ENCODE measurements around the gene CD44.

The CD44 gene

DNA sequence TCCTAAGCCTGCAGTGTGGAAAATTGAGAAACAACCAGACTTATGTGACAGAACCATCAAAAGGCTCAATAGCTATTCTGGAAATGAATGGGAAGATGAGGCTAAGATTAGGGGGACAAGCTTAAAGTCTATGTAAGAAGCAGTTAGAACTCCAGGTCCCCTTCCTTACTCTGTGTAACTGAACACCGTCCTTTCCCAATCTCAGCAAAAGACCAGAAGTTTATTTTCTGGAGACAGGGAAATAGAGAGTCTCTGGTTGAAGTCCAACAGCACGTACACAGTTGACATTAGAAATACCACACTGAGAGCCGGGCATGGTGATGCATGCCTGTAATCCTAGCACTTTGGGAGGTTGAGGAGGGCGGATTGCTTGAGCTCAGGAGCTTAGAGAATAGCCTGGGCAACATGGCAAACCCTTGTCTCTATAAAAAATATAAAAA is 93.9 kb downstream of the CD44 start:
- H3K27me3 ChIP-seq (ENCODE audit: insufficient read depth, low read length) = no peaks in the 10 kb centered on the region
- H3K36me3 ChIP-seq (ENCODE audit: insufficient read depth, low read length) = no peaks in the 10 kb centered on the region
- H3K4me1 ChIP-seq (ENCODE audit: insufficient read depth, low read length) = peaks cover 4% of the 10 kb centered on the region
- no peak overlapping the region for H2AFZ ChIP-seq (ENCODE audit: low read depth, low read length)
- H3K9me3 ChIP-seq (ENCODE audit: low read length) = no peaks in the 10 kb centered on the region
- H3K4me3 ChIP-seq (ENCODE audit: low read length) = no peak overlapping the region

DNA sequence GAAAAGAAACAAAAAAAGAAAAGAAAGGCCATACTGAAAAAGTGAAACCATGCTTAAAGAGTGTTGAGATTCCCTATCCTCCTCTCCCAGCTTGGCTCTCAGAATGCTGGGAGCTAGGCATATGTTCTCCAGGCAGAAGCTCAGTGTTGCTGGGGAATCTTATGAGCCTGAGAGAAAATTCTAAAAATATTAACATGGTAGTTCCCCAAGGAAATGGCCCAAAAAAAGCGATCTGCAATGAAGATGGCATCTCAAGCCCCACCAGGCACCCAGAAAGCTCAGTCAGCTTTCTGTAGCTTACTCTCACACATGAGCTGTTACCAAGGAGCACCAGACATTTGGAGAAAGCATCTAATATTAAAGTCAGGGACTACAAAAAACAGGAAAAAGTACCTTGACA is 94.5 kb downstream of the CD44 start:
- H3K9me3 ChIP-seq (ENCODE audit: low read length) = no peaks in the 10 kb centered on the region
- no peaks in the 10 kb centered on the region for H3K27me3 ChIP-seq (ENCODE audit: insufficient read depth, low read length)
- peaks cover 4% of the 10 kb centered on the region for H3K4me1 ChIP-seq (ENCODE audit: insufficient read depth, low read length)
- H3K4me3 ChIP-seq (ENCODE audit: low read length) = no peak overlapping the region
- no peaks in the 10 kb centered on the region for H3K36me3 ChIP-seq (ENCODE audit: insufficient read depth, low read length)
- no peak overlapping the region for H2AFZ ChIP-seq (ENCODE audit: low read depth, low read length)

DNA sequence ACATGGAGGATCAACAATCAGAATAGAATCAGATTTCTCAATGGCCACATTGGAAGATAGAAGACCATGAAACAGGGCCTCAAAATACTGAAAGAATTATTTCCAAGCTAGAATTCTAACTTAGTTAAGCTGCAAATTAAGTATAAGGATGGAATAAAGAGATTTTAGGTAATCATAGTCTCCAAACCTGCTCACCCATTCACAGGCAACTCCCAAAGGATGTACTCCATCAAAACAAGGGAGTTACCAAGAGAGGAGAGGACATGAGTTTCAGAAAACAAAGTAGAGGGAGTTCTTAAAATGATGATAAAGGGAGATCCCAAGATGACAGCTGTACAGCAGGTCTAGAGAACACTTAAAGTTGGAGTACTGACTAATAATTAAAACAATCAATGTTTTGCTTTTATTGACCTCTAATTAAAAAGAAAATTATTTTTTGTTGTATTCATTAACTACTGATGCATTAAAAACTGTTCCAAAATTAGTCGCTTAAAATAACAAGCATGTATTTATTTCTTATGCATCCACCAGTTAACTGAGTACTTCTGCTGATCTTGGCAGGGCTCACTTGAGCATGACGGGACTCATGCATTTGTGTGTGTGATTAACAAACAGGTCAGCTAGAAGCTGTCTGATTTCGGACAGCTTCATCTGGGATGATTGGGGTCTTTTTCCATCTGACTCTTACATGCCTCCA is 95.6 kb downstream of the CD44 start:
- Histone ChIP-seq H3K4me1 (ENCODE audit: insufficient read depth, low read length) (peaks cover 4% of the 10 kb centered on the region), H3K36me3 (ENCODE audit: insufficient read depth, low read length) (no peaks in the 10 kb centered on the region), H2AFZ (ENCODE audit: low read depth, low read length) (no peak overlapping the region), H3K9me3 (ENCODE audit: low read length) (no peaks in the 10 kb centered on the region), H3K4me3 (ENCODE audit: low read length) (no peak overlapping the region), H3K27me3 (ENCODE audit: insufficient read depth, low read length) (no peaks in the 10 kb centered on the region)

DNA sequence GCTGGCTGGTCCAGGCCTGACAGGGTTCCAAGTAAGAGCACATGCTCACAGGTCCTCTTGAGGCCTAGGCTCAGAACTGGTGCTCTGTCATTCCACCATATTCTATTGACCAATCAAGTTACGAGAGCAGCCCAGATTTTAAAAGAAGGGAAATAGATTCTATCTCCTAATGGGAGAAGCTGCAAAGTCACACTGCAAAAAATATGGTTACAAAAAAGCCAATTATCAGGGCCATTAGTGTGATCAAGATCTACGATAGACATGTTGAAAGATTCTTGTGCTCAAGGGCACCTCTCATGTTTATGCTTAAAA is 96.1 kb downstream of the CD44 start:
- H3K4me3 ChIP-seq (ENCODE audit: low read length) = no peak overlapping the region
- H2AFZ ChIP-seq (ENCODE audit: low read depth, low read length) = no peak overlapping the region
- no peaks in the 10 kb centered on the region for H3K36me3 ChIP-seq (ENCODE audit: insufficient read depth, low read length)
- H3K27me3 ChIP-seq (ENCODE audit: insufficient read depth, low read length) = no peaks in the 10 kb centered on the region
- H3K4me1 ChIP-seq (ENCODE audit: insufficient read depth, low read length) = peaks cover 4% of the 10 kb centered on the region
- H3K9me3 ChIP-seq (ENCODE audit: low read length) = no peaks in the 10 kb centered on the region

DNA sequence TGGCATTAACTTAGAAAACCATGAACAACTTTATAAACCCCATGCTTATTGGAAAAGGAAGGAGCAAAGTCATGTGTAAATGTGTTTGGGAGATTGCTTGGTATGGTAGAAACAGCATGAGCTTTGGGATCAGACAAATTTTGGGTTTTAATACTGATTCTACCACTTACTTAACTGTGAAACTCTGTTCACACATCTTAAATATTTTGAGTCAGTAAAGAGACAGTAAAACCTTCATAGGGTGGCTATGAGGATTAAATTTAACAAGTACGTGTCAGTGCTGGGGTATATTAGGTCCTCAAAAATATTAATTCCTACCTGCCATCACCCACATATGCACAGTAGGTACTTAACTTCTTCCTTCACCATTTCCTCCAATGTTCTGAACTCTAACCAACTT is 96.5 kb downstream of the CD44 start:
- H3K4me3 ChIP-seq (ENCODE audit: low read length) = no peak overlapping the region
- H3K4me1 ChIP-seq (ENCODE audit: insufficient read depth, low read length) = peaks cover 4% of the 10 kb centered on the region
- H2AFZ ChIP-seq (ENCODE audit: low read depth, low read length) = no peak overlapping the region

DNA sequence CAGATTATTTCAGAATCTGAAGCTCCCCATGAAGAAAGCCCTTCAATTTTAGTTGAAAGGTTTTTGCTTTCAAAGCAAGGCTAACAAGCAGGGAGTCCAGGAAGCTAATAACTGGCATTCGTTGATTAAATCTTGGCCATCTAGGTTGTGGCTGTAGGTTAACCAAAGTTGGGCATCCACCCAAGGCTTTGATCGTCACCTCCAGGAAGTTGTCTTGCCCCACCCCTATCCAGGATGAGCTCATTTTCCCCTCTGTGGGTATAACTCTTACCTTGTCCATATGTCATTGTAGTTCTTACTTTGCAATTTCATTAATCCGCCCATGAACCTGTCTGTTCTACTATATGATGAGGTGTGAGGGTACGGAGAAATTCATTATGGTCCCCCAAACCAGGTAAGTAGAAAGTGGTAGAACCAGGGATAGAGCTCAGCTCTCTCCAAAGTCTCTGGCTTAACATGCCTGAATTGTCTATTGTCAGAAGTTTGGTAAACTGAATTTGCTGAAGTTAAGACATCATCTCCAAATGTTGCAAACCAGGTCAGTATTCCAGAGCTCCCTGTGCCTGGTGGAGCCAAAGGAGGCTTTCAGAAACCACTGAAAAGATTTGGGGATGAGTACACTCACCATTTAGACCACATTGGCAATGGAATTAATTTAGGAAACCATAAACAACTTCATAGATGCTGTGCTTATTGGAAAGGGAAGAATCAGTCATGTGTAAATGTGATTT is 97.1 kb downstream of the CD44 start:
- no peaks in the 10 kb centered on the region for H3K9me3 ChIP-seq (ENCODE audit: low read length)
- H3K27me3 ChIP-seq (ENCODE audit: insufficient read depth, low read length) = no peaks in the 10 kb centered on the region
- no peaks in the 10 kb centered on the region for H3K36me3 ChIP-seq (ENCODE audit: insufficient read depth, low read length)
- peaks cover 4% of the 10 kb centered on the region for H3K4me1 ChIP-seq (ENCODE audit: insufficient read depth, low read length)
- H2AFZ ChIP-seq (ENCODE audit: low read depth, low read length) = no peak overlapping the region
- no peak overlapping the region for H3K4me3 ChIP-seq (ENCODE audit: low read length)

More for the DNA sequence above, 96.5 kb downstream of the CD44 start:
- Histone ChIP-seq H3K36me3 (ENCODE audit: insufficient read depth, low read length) (no peaks in the 10 kb centered on the region), H3K27me3 (ENCODE audit: insufficient read depth, low read length) (no peaks in the 10 kb centered on the region), H3K9me3 (ENCODE audit: low read length) (no peaks in the 10 kb centered on the region)

DNA sequence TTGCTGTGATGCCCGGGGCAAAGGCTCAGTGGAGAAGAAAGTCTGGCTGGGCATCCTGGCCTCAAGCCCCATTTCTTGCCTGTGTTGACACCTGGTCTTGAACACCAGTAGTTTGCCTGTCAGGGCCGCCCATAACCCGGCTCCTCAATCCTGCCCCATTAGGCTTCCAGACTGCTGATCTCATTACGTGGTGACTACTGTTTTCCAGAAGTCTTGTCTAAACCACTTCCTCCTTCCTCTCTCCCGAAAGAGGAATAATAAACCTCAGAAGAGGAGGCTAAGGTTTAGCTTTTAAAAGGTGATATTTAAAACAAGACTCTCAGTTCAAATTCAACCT is 97.7 kb downstream of the CD44 start:
- H3K4me1 ChIP-seq (ENCODE audit: insufficient read depth, low read length) = peaks cover 4% of the 10 kb centered on the region
- H3K4me3 ChIP-seq (ENCODE audit: low read length) = no peak overlapping the region
- H2AFZ ChIP-seq (ENCODE audit: low read depth, low read length) = no peak overlapping the region
- no peaks in the 10 kb centered on the region for H3K9me3 ChIP-seq (ENCODE audit: low read length)
- H3K36me3 ChIP-seq (ENCODE audit: insufficient read depth, low read length) = no peaks in the 10 kb centered on the region
- no peaks in the 10 kb centered on the region for H3K27me3 ChIP-seq (ENCODE audit: insufficient read depth, low read length)

DNA sequence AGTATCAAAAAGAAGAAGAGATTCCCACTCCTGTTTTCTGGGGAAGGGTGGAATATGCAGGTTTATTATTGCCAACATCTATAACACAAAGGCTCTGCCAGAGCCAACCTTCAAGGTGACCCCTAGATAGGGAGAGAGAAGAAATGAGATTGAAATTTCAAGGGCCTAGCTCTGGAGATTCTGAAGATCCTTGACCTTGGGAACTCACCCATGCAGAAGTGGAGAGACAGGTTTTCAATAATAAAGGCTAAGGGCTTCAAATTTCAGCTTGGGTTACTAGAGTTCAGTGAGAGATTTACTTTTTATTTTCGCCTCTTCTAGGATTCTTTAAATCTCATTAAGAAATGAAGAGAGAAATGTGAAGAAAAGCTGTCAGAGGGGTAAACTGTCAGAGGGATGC is 98.4 kb downstream of the CD44 start:
- Histone ChIP-seq H2AFZ (ENCODE audit: low read depth, low read length) (no peak overlapping the region), H3K36me3 (ENCODE audit: insufficient read depth, low read length) (no peaks in the 10 kb centered on the region), H3K4me3 (ENCODE audit: low read length) (no peak overlapping the region), H3K9me3 (ENCODE audit: low read length) (no peaks in the 10 kb centered on the region), H3K4me1 (ENCODE audit: insufficient read depth, low read length) (peaks cover 4% of the 10 kb centered on the region), H3K27me3 (ENCODE audit: insufficient read depth, low read length) (no peaks in the 10 kb centered on the region)

DNA sequence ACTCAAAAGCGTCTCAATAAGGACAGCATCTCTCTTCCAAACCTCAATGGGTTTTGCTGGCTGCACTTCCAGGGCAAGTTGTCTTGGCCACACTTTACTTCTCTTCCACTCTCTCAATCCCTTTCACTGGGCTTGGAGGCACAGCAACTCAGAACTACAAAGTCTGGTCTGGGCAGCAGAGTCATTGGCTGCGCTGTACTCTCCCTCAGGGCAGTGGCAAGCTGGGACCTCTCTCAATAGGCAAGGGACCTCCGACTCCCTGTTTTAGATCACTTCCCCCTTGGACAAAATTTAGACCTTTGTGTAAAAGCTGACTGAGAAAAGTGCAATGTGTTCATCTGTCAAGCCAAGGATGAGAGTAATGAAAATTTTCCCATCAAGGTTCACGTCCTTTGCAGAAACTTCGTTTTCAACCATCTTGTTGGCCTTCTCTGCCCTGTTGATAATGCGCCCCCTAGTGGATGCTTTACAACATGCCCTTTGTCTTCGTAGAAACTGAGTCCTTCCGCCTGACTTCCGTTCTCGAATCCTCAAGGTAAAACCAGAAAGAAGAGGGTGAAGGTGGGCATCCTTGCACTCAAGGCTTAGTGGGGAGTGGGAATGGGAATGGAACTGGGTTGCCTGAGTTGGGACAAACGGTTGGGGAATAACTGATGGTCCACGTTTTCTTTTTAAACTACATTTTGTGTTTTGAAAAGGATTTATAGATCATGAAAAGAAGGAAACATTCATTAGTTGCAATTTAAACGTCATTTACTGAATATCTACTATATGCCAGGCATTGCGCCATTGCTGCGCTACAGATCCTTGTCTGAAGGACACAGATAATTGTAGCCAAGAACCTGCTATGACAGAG is 99.1 kb downstream of the CD44 start:
- Histone ChIP-seq H3K9me3 (ENCODE audit: low read length) (no peaks in the 10 kb centered on the region), H3K36me3 (ENCODE audit: insufficient read depth, low read length) (no peaks in the 10 kb centered on the region), H3K4me1 (ENCODE audit: insufficient read depth, low read length) (peaks cover 4% of the 10 kb centered on the region), H3K4me3 (ENCODE audit: low read length) (no peak overlapping the region), H2AFZ (ENCODE audit: low read depth, low read length) (no peak overlapping the region), H3K27me3 (ENCODE audit: insufficient read depth, low read length) (no peaks in the 10 kb centered on the region)

DNA sequence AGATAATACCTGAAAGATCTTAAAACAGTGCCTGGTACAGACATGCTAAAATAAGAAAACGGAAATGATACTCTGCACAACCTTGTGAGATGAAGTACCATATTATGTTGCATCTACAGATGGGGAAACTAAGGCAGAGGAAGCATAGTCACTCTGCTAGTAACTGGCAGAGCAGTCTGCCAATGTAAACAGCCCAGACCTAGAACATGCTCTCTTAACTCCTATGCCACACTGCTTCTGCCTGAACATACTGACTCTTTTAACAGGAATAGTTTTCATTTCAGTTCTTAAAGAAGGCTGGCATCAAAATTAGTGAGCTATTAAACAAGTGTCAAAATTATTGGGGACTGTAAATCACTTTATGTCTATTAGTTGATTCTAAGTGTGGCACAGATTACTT is 99.9 kb downstream of the CD44 start:
- Histone ChIP-seq H2AFZ (ENCODE audit: low read depth, low read length) (no peak overlapping the region), H3K4me3 (ENCODE audit: low read length) (no peak overlapping the region), H3K4me1 (ENCODE audit: insufficient read depth, low read length) (peaks cover 4% of the 10 kb centered on the region), H3K9me3 (ENCODE audit: low read length) (no peaks in the 10 kb centered on the region), H3K27me3 (ENCODE audit: insufficient read depth, low read length) (no peaks in the 10 kb centered on the region), H3K36me3 (ENCODE audit: insufficient read depth, low read length) (no peaks in the 10 kb centered on the region)

DNA sequence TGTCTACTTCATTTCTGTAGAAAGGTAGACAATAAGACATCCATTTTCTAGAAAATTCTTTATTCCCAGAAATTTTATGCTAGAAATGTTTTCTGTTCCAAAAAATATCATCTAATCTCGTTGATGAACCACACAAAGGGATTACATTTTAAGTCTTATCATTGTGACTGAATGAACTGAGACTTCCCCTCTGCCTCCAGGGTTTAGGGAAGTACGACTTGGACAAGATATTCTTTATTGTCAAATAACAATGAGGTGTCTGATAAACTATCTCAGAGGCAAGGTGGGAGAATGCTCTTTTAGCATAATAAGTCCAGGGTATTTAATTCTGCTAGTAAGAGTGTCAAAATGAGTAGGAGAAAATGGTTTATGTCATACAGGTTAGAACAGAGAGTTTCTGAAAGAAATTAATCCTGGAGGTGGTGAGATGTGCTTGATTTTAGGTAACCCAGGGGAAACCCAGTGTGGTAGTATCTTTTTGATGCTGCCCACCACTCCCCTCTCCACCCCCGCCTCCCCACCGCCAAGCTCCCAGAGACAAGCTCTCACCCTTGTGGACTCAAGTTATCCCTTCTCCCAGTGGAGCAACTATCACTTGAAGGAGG is 100.6 kb downstream of the CD44 start:
- H3K4me3 ChIP-seq (ENCODE audit: low read length) = no peak overlapping the region
- no peaks in the 10 kb centered on the region for H3K36me3 ChIP-seq (ENCODE audit: insufficient read depth, low read length)
- no peaks in the 10 kb centered on the region for H3K27me3 ChIP-seq (ENCODE audit: insufficient read depth, low read length)
- no peak overlapping the region for H2AFZ ChIP-seq (ENCODE audit: low read depth, low read length)
- no peaks in the 10 kb centered on the region for H3K9me3 ChIP-seq (ENCODE audit: low read length)
- H3K4me1 ChIP-seq (ENCODE audit: insufficient read depth, low read length) = peaks cover 4% of the 10 kb centered on the region

DNA sequence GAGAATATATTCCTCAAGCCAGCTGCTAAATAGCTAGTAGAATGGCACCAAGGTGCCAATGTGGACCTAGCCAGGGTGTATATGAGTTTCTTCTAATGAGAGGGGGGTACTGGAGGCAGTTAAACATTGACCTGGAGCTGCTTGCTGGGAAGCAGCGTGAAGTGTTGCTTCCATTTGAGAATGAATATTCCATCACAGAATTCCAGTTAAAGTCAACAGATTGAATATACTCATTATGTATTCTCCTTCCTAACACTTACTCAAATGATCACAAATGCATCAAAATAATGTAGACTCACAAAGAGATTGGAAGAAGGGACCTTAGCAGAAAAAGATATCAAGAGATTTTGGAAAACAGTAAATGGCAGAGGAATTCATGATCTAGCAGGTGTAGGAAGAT is 102.1 kb downstream of the CD44 start:
- no peaks in the 10 kb centered on the region for H3K9me3 ChIP-seq (ENCODE audit: low read length)
- H2AFZ ChIP-seq (ENCODE audit: low read depth, low read length) = no peak overlapping the region
- no peaks in the 10 kb centered on the region for H3K36me3 ChIP-seq (ENCODE audit: insufficient read depth, low read length)
- no peak overlapping the region for H3K4me3 ChIP-seq (ENCODE audit: low read length)
- H3K4me1 ChIP-seq (ENCODE audit: insufficient read depth, low read length) = peaks cover 4% of the 10 kb centered on the region
- no peaks in the 10 kb centered on the region for H3K27me3 ChIP-seq (ENCODE audit: insufficient read depth, low read length)

DNA sequence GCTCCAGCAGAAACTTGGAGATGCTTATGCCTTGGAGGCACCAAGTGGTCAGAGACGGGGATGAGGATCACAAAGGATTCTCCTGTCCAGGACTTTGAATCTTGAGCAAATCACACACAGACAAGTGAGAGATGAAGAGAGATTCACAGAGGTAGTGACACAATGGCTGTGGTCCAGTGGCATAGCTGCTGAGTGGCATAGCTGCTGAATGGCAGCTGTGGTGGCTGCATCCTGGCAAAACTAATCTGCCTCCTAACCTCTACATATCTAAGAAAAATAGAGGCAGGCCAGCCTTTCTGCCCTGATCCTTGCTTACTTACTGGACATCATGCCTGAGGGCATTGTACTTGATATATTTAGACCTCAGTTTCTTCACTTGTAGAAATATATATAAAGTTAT is 102.6 kb downstream of the CD44 start:
- no peaks in the 10 kb centered on the region for H3K9me3 ChIP-seq (ENCODE audit: low read length)
- no peak overlapping the region for H3K4me3 ChIP-seq (ENCODE audit: low read length)
- no peaks in the 10 kb centered on the region for H3K36me3 ChIP-seq (ENCODE audit: insufficient read depth, low read length)
- H2AFZ ChIP-seq (ENCODE audit: low read depth, low read length) = no peak overlapping the region
- peaks cover 4% of the 10 kb centered on the region for H3K4me1 ChIP-seq (ENCODE audit: insufficient read depth, low read length)
- no peaks in the 10 kb centered on the region for H3K27me3 ChIP-seq (ENCODE audit: insufficient read depth, low read length)
